Endothelial cell of umbilical vein (primary cell): ENCODE results near the gene TMEM82. TPM values are rescaled to one million over a fixed set of nuclear protein-coding genes. Genes with fewer than 3 reads are reported as not detected.

Experiments used
- BruUV-seq: library from RNA; stranded (reverse); fragments of 400-500 nt; replicated peaks from 2 replicates; lab custom pipeline; 2021; lab: Mats Ljungman, UMichigan
- CTCF ChIA-PET: fragments of 300-600, 350-600 bp; sonication (Branson Sonifier 250); formaldehyde crosslinking; loops from one replicate; lab custom pipeline; 2021; ENCODE audit warnings: antibody characterized with exemption, inconsistent platforms; lab: Charles Lee
- POLR2A ChIA-PET: fragments of 300-600, 350-600 bp; sonication (Branson Sonifier 250); formaldehyde crosslinking; loops from one replicate; lab custom pipeline; 2021; ENCODE audit warnings: antibody characterized with exemption, inconsistent platforms; lab: Charles Lee
- DNase-seq: peaks from one replicate; pipeline ENCODE4 v3.0.0-alpha.2; 2011; ENCODE audit warnings: low read depth, low spot score
- FAIRE-seq: peaks from 2 replicates; lab custom pipeline; 2011; peaks lifted over from hg19 to GRCh38; lab: Jason Lieb, UNC
- H2AFZ ChIP-seq: 2 replicates; pipeline ENCODE4 v1.6.0; 2012; ENCODE audit warnings: low read depth, low read length, control low read depth, inconsistent platforms
- H3K27ac ChIP-seq: 2 replicates; pipeline ENCODE4 v1.5.1; 2011; ENCODE audit warnings: low read depth, mild to moderate bottlenecking, control low read depth, low read length, moderate library complexity; ENCODE audit not compliant: insufficient read depth
- H3K27me3 ChIP-seq, 2 experiments: 2 replicates each; pipeline versions ENCODE4 v1.6.0 to v1.6.1; 2011; ENCODE audit warnings: low read length in 2 of 2, mixed read lengths in 1 of 2; ENCODE audit not compliant: control insufficient read depth in 2 of 2, insufficient read depth in 2 of 2
- H3K36me3 ChIP-seq, 2 experiments: 2 replicates in 1 of 2; 3 replicates in 1 of 2; pipeline ENCODE4 v1.5.1; 2011; ENCODE audit warnings: low read length in 2 of 2, mild to moderate bottlenecking in 1 of 2, moderate library complexity in 1 of 2; ENCODE audit not compliant: control insufficient read depth in 2 of 2, insufficient read depth in 2 of 2; ENCODE audit errors: extremely low read depth in 1 of 2
- H3K4me1 ChIP-seq: 3 replicates; pipeline ENCODE4 v1.5.1; 2011; ENCODE audit warnings: mild to moderate bottlenecking, low read length; ENCODE audit not compliant: control insufficient read depth, insufficient read depth; ENCODE audit errors: extremely low read depth
- H3K4me2 ChIP-seq: 2 replicates; pipeline ENCODE4 v1.6.1; 2011; ENCODE audit warnings: low read length, control low read depth, mixed read lengths; ENCODE audit not compliant: insufficient read depth
- H3K4me3 ChIP-seq, 3 experiments: fragments of 200-600 bp in 1 of 3; sonication (generic), shearing (Covaris generic) in 1 of 3; replicated peaks in 1 of 3; 2 replicates each; pipeline ENCODE4 v1.5.1; 2011 to 2016; ENCODE audit warnings: control low read depth in 3 of 3, low read length in 3 of 3, mild to moderate bottlenecking in 2 of 3, inconsistent platforms in 1 of 3, low read depth in 1 of 3, moderate library complexity in 1 of 3; ENCODE audit not compliant: insufficient read depth in 1 of 3
- H3K79me2 ChIP-seq: 2 replicates; pipeline ENCODE4 v1.6.0; 2012; ENCODE audit warnings: low read length, inconsistent platforms; ENCODE audit not compliant: control insufficient read depth, insufficient read depth
- H3K9ac ChIP-seq: replicated peaks from 2 replicates; pipeline ENCODE3; 2011; ENCODE audit warnings: low read length, control low read depth; ENCODE audit not compliant: insufficient read depth; ENCODE audit errors: extremely low read depth
- H3K9me1 ChIP-seq: replicated peaks from 3 replicates; pipeline ENCODE4 v1.6.0; 2011; ENCODE audit warnings: mild to moderate bottlenecking, low read length; ENCODE audit not compliant: control insufficient read depth, insufficient read depth; ENCODE audit errors: extremely low read depth
- H3K9me3 ChIP-seq: replicated peaks from 2 replicates; pipeline ENCODE4 v1.5.1; 2012; ENCODE audit warnings: low read length, inconsistent platforms; ENCODE audit not compliant: control insufficient read depth, insufficient read depth
- H4K20me1 ChIP-seq: replicated peaks from 2 replicates; pipeline ENCODE3; 2011; ENCODE audit warnings: mild to moderate bottlenecking, low read length; ENCODE audit not compliant: control insufficient read depth, insufficient read depth; ENCODE audit errors: extremely low read depth
- CTCF ChIP-seq, 2 donors: IDR thresholded peaks; 1 replicate in 1 of 2; 2 replicates in 1 of 2; pipeline ENCODE4 v1.5.1; 2011; ENCODE audit warnings: low read length in 2 of 2, mild to moderate bottlenecking in 2 of 2, moderate library complexity in 2 of 2, control low read depth in 1 of 2, inconsistent platforms in 1 of 2, low read depth in 1 of 2; ENCODE audit not compliant: insufficient read depth in 1 of 2; ENCODE audit errors: extremely low read depth in 1 of 2
- EZH2 ChIP-seq: IDR thresholded peaks from 2 replicates; pipeline ENCODE4 v1.6.1; 2012; ENCODE audit warnings: borderline replicate concordance, low read depth, mild to moderate bottlenecking, moderate library complexity, low read length, inconsistent platforms; ENCODE audit not compliant: severe bottlenecking
- GATA2 ChIP-seq: IDR thresholded peaks from 2 replicates; pipeline ENCODE4 v1.7.0; 2011; ENCODE audit warnings: low read depth, mild to moderate bottlenecking, moderate library complexity, mixed read lengths, low read length; ENCODE audit not compliant: insufficient read length, insufficient read depth
- JUN ChIP-seq: IDR thresholded peaks from 2 replicates; pipeline ENCODE4 v1.6.1; 2011; ENCODE audit warnings: borderline replicate concordance, low read depth; ENCODE audit not compliant: insufficient read length, insufficient read depth
- MYC ChIP-seq: IDR thresholded peaks from one replicate; pipeline ENCODE4 v1.6.1; 2011; ENCODE audit warnings: mild to moderate bottlenecking, low read depth, low read length
- POLR2A ChIP-seq: IDR thresholded peaks from 2 replicates; pipeline ENCODE4 v1.6.1; 2012; ENCODE audit warnings: low read depth, mild to moderate bottlenecking, control low read depth, low read length
- POLR2AphosphoS5 ChIP-seq: IDR thresholded peaks from 2 replicates; pipeline ENCODE4 v1.6.1; 2012; ENCODE audit warnings: low read depth, mild to moderate bottlenecking, control low read depth, low read length, moderate library complexity; ENCODE audit not compliant: insufficient read depth
- dilution Hi-C: fragments of 300-500 bp; cut with MboI; formaldehyde crosslinking; loops from one replicate; pipeline ENCODE4 v1.15.0; 2019; ENCODE audit warnings: low sequenced_read_pairs; ENCODE audit not compliant: extremely low pct_ligation_motif_present
- intact Hi-C: fragments of 100-400 bp; cut with micrococcal nuclease; formaldehyde crosslinking; loops from one replicate; pipeline ENCODE4 v1.10.0; 2022
- polyA plus RNA-seq, 4 experiments: library from polyadenylated mRNA; depleted of rRNA in 3 of 4; stranded (reverse) in 3 of 4; unstranded in 1 of 4; fragments of >200 nt; gene quantifications; 2 replicates each; pipeline versions ENCODE4 v1.2.1 to v1.2.3, GENCODE V29; 2011 to 2012; ENCODE audit warnings: missing spikeins in 1 of 4
- total RNA-seq: library from RNA; stranded (reverse); gene quantifications from 2 replicates; pipeline ENCODE4 v1.2.3, GENCODE V29; 2021

The TMEM82 gene
- total and polyA plus RNA-seq, 2 donors (not counting 3 experiments of a cell fraction or from before 2014, with no cell fraction given), result not detected

DNA sequence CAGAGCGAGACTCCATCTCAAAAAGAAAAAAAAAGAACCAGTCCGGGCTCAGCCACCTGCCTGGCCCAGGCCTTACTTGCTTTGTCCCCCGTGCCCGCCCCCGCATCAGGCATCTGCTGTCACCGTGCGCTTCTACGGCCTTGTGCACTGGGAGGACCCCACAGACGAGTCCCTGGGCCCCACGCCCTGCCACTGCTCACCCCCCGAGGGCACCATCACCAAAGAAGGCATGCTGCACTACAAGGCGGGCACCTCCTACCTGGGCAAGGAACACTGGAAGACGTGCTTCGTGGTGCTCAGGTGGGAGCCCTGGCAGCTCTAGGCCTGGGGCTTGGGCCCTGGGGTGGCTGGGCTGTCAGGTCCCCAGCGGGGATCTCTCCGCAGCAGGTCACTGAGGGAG, 11.9 kb upstream of the TMEM82 start:
- H3K27ac ChIP-seq, result no peak overlapping the region
- ChIA-PET CTCF (interaction anchor here (0.7 kb wide), 1 partner anchor 16 kb away, joined by 3 read pairs; no protein-coding TSS in a partner anchor), POLR2A (no interaction called here)
- no peaks in the 10 kb centered on the region for H4K20me1 ChIP-seq
- H3K79me2 ChIP-seq, result no peaks in the 10 kb centered on the region
- TF ChIP-seq POLR2AphosphoS5, result no peak
- TF ChIP-seq EZH2, result no peak
- TF ChIP-seq POLR2A, result no peak
- TF ChIP-seq CTCF (IDR thresholded peaks at IDR 0.05; ENCODE audit: extremely low read depth in 1 of 2, insufficient read depth in 1 of 2, low read depth in 1 of 2, low read length in 2 of 2), result no peak
- no peak for TF ChIP-seq MYC
- TF ChIP-seq GATA2, result no peak
- TF ChIP-seq JUN, result no peak
- H3K36me3 ChIP-seq, result peaks cover 9 to 66% of the 10 kb centered on the region in 2 experiments
- H3K27me3 ChIP-seq, result no peaks in the 10 kb centered on the region
- no peaks in the 10 kb centered on the region for H3K9me1 ChIP-seq
- H3K4me3 ChIP-seq, result no peak overlapping the region
- H3K9ac ChIP-seq, result no peak overlapping the region
- no peak overlapping the region for H2AFZ ChIP-seq
- no peaks in the 10 kb centered on the region for H3K4me1 ChIP-seq
- H3K4me2 ChIP-seq, result no peak overlapping the region
- DNase-seq (no peak), FAIRE-seq (no peak)
- intact Hi-C loops, result no loop called here
- no TSS peak for BruUV-seq
- no peaks in the 10 kb centered on the region for H3K9me3 ChIP-seq
- dilution Hi-C loops, result no loop called here
